ENCODE data around the gene TMEM80.

- TF ChIP-seq, protein P1, sequence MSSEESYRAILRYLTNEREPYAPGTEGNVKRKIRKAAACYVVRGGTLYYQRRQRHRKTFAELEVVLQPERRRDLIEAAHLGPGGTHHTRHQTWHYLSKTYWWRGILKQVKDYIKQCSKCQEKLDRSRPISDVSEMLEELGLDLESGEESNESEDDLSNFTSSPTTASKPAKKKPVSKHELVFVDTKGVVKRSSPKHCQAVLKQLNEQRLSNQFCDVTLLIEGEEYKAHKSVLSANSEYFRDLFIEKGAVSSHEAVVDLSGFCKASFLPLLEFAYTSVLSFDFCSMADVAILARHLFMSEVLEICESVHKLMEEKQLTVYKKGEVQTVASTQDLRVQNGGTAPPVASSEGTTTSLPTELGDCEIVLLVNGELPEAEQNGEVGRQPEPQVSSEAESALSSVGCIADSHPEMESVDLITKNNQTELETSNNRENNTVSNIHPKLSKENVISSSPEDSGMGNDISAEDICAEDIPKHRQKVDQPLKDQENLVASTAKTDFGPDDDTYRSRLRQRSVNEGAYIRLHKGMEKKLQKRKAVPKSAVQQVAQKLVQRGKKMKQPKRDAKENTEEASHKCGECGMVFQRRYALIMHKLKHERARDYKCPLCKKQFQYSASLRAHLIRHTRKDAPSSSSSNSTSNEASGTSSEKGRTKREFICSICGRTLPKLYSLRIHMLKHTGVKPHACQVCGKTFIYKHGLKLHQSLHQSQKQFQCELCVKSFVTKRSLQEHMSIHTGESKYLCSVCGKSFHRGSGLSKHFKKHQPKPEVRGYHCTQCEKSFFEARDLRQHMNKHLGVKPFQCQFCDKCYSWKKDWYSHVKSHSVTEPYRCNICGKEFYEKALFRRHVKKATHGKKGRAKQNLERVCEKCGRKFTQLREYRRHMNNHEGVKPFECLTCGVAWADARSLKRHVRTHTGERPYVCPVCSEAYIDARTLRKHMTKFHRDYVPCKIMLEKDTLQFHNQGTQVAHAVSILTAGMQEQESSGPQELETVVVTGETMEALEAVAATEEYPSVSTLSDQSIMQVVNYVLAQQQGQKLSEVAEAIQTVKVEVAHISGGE (tag by site-specific recombination; conservative IDR thresholded peaks at IDR 0.05; ENCODE audit: low read depth), result no peak
- TF ChIP-seq KLF16 (tag by site-specific recombination; IDR thresholded peaks at IDR 0.05), result no peak
- TF ChIP-seq CTCF (tag by site-specific recombination; IDR thresholded peaks at IDR 0.05), result no peak
- no peak for TF ChIP-seq SETDB1 (IDR thresholded peaks at IDR 0.05; ENCODE audit: insufficient read length, low read length)
- no peak for TF ChIP-seq ZNF830 (tag by site-specific recombination; IDR thresholded peaks at IDR 0.05; ENCODE audit: low read depth)
- TF ChIP-seq ZBTB20 (tag by site-specific recombination; IDR thresholded peaks at IDR 0.05), result no peak
- no peak for TF ChIP-seq ZNF184 (tag by site-specific recombination; IDR thresholded peaks at IDR 0.05)
- TF ChIP-seq ZSCAN4 (tag by site-specific recombination; IDR thresholded peaks at IDR 0.05), result no peak
- TF ChIP-seq KLF1 (tag by site-specific recombination; IDR thresholded peaks at IDR 0.05), result no peak
Measured at GRCh38 chr11:673866-674265, 21.8 kb upstream of the TMEM80 start.
